Neural progenitor cell (in vitro differentiated cells): Measurements from ENCODE around the gene FARS2. TPM values are rescaled to one million over a fixed set of nuclear protein-coding genes. Genes with fewer than 3 reads are reported as not detected.

ENCODE experiments used
- DNase-seq: peaks from one replicate; pipeline ENCODE4 v3.0.0-alpha.2; 2016; ENCODE audit warnings: low spot score
- H2AFZ ChIP-seq: fragments of 200-600 bp; sonication (generic); replicated peaks from 2 replicates; pipeline ENCODE4 v1.6.1; 2016; ENCODE audit warnings: antibody characterized with exemption
- H3F3A ChIP-seq: fragments of 200-600 bp; sonication (generic); 2 replicates; pipeline ENCODE4 v1.6.1; 2016; ENCODE audit warnings: antibody characterized with exemption, low read depth
- H3K27ac ChIP-seq: fragments of 200-600 bp; sonication (generic); 2 replicates; pipeline ENCODE4 v1.5.1; 2016; ENCODE audit warnings: mild to moderate bottlenecking
- H3K27me3 ChIP-seq: fragments of 200-600 bp; sonication (generic); 2 replicates; pipeline ENCODE4 v1.6.1; 2016; ENCODE audit warnings: mild to moderate bottlenecking, moderate library complexity
- H3K36me3 ChIP-seq: fragments of 200-600 bp; sonication (generic); 2 replicates; pipeline ENCODE4 v1.5.1; 2016
- H3K4me1 ChIP-seq: fragments of 200-600 bp; sonication (generic); 2 replicates; pipeline ENCODE4 v1.6.1; 2016; ENCODE audit warnings: mixed run types
- H3K4me2 ChIP-seq: fragments of 200-600 bp; sonication (generic); 2 replicates; pipeline ENCODE4 v1.6.1; 2016
- H3K4me3 ChIP-seq: fragments of 200-600 bp; sonication (generic); 2 replicates; pipeline ENCODE4 v1.5.1; 2016
- H3K79me2 ChIP-seq: fragments of 200-600 bp; sonication (generic); 2 replicates; pipeline ENCODE4 v1.6.1; 2016; ENCODE audit warnings: low read depth
- H3K9ac ChIP-seq: fragments of 200-600 bp; sonication (generic); 2 replicates; pipeline ENCODE4 v1.6.1; 2016
- H3K9me3 ChIP-seq: fragments of 200-600 bp; sonication (generic); 2 replicates; pipeline ENCODE4 v1.5.1; 2016; ENCODE audit warnings: low read depth
- H4K20me1 ChIP-seq: fragments of 200-600 bp; sonication (generic); 2 replicates; pipeline ENCODE4 v1.6.1; 2016; ENCODE audit warnings: low read depth
- H3K27ac Mint-ChIP-seq: 3 replicates; pipeline ENCODE4 v1.8.0; 2021; ENCODE audit warnings: mixed read lengths
- H3K27me3 Mint-ChIP-seq: 2 replicates; pipeline ENCODE4 v1.8.0; 2022; ENCODE audit warnings: low read depth, mild to moderate bottlenecking, inconsistent platforms, moderate library complexity, mixed read lengths; ENCODE audit not compliant: insufficient read depth
- H3K36me3 Mint-ChIP-seq: 3 replicates; pipeline ENCODE4 v1.8.0; 2021; ENCODE audit warnings: mixed read lengths
- H3K4me1 Mint-ChIP-seq: 3 replicates; pipeline ENCODE4 v1.8.0; 2021; ENCODE audit warnings: mixed read lengths
- H3K4me3 Mint-ChIP-seq: 3 replicates; pipeline ENCODE4 v1.8.0; 2021; ENCODE audit warnings: mild to moderate bottlenecking, moderate library complexity, mixed read lengths
- H3K9me3 Mint-ChIP-seq: 3 replicates; pipeline ENCODE4 v1.8.0; 2020; ENCODE audit warnings: mixed read lengths
- CTCF ChIP-seq: fragments of 200-600 bp; sonication (generic); IDR thresholded peaks from 2 replicates; pipeline ENCODE4 v1.5.1; 2017; ENCODE audit warnings: antibody characterized with exemption, mild to moderate bottlenecking
- EZH2 ChIP-seq: fragments of 200-600 bp; sonication (generic); IDR thresholded peaks from 2 replicates; pipeline ENCODE4 v1.6.1; 2017; ENCODE audit warnings: antibody characterized with exemption, mild to moderate bottlenecking, moderate library complexity
- EZH2phosphoT487 ChIP-seq: fragments of 200-600 bp; sonication (generic); IDR thresholded peaks from 2 replicates; pipeline ENCODE4 v1.6.1; 2017; ENCODE audit warnings: antibody characterized with exemption
- total RNA-seq: library from RNA; depleted of rRNA; stranded (reverse); fragments of >200 nt; gene quantifications from 2 replicates; pipeline ENCODE4 v1.2.3, GENCODE V29; 2015; ENCODE audit warnings: low replicate concordance

The FARS2 gene
- total RNA-seq, 1 donor from 2014 or later: 10.8 TPM

- Histone ChIP-seq H3K27ac (no peak overlapping the region), H3K4me2 (no peak overlapping the region), H3F3A (no peaks in the 10 kb centered on the region), H2AFZ (no peak overlapping the region), H4K20me1 (no peaks in the 10 kb centered on the region), H3K79me2 (no peaks in the 10 kb centered on the region), H3K9ac (no peak overlapping the region), H3K27me3 (no peaks in the 10 kb centered on the region), H3K4me3 (no peak overlapping the region), H3K4me1 (peaks cover 21% of the 10 kb centered on the region), H3K36me3 (no peaks in the 10 kb centered on the region), H3K9me3 (no peaks in the 10 kb centered on the region)
- no peak overlapping the region for H3K27ac Mint-ChIP-seq
- no peaks in the 10 kb centered on the region for H3K36me3 Mint-ChIP-seq
- no peak overlapping the region for H3K4me3 Mint-ChIP-seq
- no peaks in the 10 kb centered on the region for H3K27me3 Mint-ChIP-seq
- TF ChIP-seq CTCF: no peak
- TF ChIP-seq EZH2phosphoT487: no peak
- TF ChIP-seq EZH2: no peak
- no peaks in the 10 kb centered on the region for H3K9me3 Mint-ChIP-seq
- no peak for DNase-seq
- peaks cover 9% of the 10 kb centered on the region for H3K4me1 Mint-ChIP-seq
Measured at GRCh38 chr6:5389086-5389745, 127.9 kb downstream of the FARS2 start.

GRCh38 chr6:5390177-5390576 is 128.9 kb downstream of the FARS2 start:
- Mint-ChIP-seq H3K27me3 (no peaks in the 10 kb centered on the region), H3K27ac (no peak overlapping the region), H3K4me1 (peaks cover under 1% of the 10 kb centered on the region), H3K9me3 (no peaks in the 10 kb centered on the region), H3K36me3 (no peaks in the 10 kb centered on the region), H3K4me3 (no peak overlapping the region)
- Histone ChIP-seq H3F3A (no peaks in the 10 kb centered on the region), H3K4me2 (no peak overlapping the region), H2AFZ (no peak overlapping the region), H3K9me3 (no peaks in the 10 kb centered on the region), H3K79me2 (no peaks in the 10 kb centered on the region), H3K9ac (no peak overlapping the region), H3K4me1 (peaks cover 12% of the 10 kb centered on the region), H4K20me1 (no peaks in the 10 kb centered on the region), H3K36me3 (no peaks in the 10 kb centered on the region), H3K27ac (no peak overlapping the region), H3K27me3 (no peaks in the 10 kb centered on the region), H3K4me3 (no peak overlapping the region)
- TF ChIP-seq CTCF: no peak
- TF ChIP-seq EZH2: no peak
- no peak for TF ChIP-seq EZH2phosphoT487
- DNase-seq: no peak

- H3K4me3 Mint-ChIP-seq: no peak overlapping the region
- Histone ChIP-seq H3K4me1 (no peaks in the 10 kb centered on the region), H3K27ac (no peak overlapping the region), H3K4me2 (no peak overlapping the region), H4K20me1 (no peaks in the 10 kb centered on the region), H2AFZ (no peak overlapping the region), H3K36me3 (no peaks in the 10 kb centered on the region), H3K4me3 (no peak overlapping the region), H3K27me3 (no peaks in the 10 kb centered on the region), H3K79me2 (no peaks in the 10 kb centered on the region), H3F3A (no peaks in the 10 kb centered on the region), H3K9me3 (no peaks in the 10 kb centered on the region), H3K9ac (no peak overlapping the region)
- H3K27ac Mint-ChIP-seq: no peak overlapping the region
- no peaks in the 10 kb centered on the region for H3K27me3 Mint-ChIP-seq
- no peak for DNase-seq
- no peaks in the 10 kb centered on the region for H3K9me3 Mint-ChIP-seq
- H3K36me3 Mint-ChIP-seq: no peaks in the 10 kb centered on the region
- no peak for TF ChIP-seq EZH2
- TF ChIP-seq EZH2phosphoT487: no peak
- no peak for TF ChIP-seq CTCF
- H3K4me1 Mint-ChIP-seq: no peaks in the 10 kb centered on the region
Measured at GRCh38 chr6:5394280-5394679, 133.0 kb downstream of the FARS2 start.
